BJ (cell line): Measurements from ENCODE around the gene ZW10. TPM values are rescaled to one million over a fixed set of nuclear protein-coding genes. Genes with fewer than 3 reads are reported as not detected.
"Not testable (repeated sequence)": the region's sequence is repeated elsewhere in the genome, so short reads cannot be mapped to it uniquely, and the experiment has no call there.

ENCODE experiments used
- CTCF ChIA-PET: fragments of 350-600 bp; formaldehyde crosslinking; extraction: SDS; loops from one replicate; lab custom pipeline; 2021; ENCODE audit warnings: antibody characterized with exemption, inconsistent platforms; lab: Yijun Ruan, JAX
- POLR2A ChIA-PET: fragments of 300-600 bp; sonication (Branson Sonifier 250); formaldehyde crosslinking; extraction: SDS; loops from one replicate; lab custom pipeline; 2021; ENCODE audit warnings: antibody characterized with exemption; lab: Charles Lee
- DNase-seq: peaks from one replicate; pipeline ENCODE4 v3.0.0-alpha.2; 2011; ENCODE audit warnings: low read depth
- H3K27me3 ChIP-seq: 2 replicates; pipeline ENCODE4 v1.6.0; 2011; ENCODE audit warnings: low read length; ENCODE audit not compliant: control insufficient read depth, insufficient read depth
- H3K36me3 ChIP-seq: 2 replicates; pipeline ENCODE4 v1.5.1; 2011; ENCODE audit warnings: low read length; ENCODE audit not compliant: control insufficient read depth, insufficient read depth
- H3K4me3 ChIP-seq: 2 replicates; pipeline ENCODE4 v1.5.1; 2011; ENCODE audit warnings: low read depth, mild to moderate bottlenecking, control low read depth, low read length
- CTCF ChIP-seq: IDR thresholded peaks from 2 replicates; pipeline ENCODE4 v1.5.1; 2011; ENCODE audit warnings: low read depth, mild to moderate bottlenecking, control low read depth, inconsistent platforms, low read length, moderate library complexity; ENCODE audit not compliant: insufficient read depth
- polyA plus RNA-seq: library from polyadenylated mRNA; depleted of rRNA; stranded (reverse); fragments of >200 nt; gene quantifications from 2 replicates; pipeline ENCODE4 v1.2.3, GENCODE V29; 2011

Gene ZW10
- polyA plus RNA-seq, 1 experiment: 6.3 TPM

DNA sequence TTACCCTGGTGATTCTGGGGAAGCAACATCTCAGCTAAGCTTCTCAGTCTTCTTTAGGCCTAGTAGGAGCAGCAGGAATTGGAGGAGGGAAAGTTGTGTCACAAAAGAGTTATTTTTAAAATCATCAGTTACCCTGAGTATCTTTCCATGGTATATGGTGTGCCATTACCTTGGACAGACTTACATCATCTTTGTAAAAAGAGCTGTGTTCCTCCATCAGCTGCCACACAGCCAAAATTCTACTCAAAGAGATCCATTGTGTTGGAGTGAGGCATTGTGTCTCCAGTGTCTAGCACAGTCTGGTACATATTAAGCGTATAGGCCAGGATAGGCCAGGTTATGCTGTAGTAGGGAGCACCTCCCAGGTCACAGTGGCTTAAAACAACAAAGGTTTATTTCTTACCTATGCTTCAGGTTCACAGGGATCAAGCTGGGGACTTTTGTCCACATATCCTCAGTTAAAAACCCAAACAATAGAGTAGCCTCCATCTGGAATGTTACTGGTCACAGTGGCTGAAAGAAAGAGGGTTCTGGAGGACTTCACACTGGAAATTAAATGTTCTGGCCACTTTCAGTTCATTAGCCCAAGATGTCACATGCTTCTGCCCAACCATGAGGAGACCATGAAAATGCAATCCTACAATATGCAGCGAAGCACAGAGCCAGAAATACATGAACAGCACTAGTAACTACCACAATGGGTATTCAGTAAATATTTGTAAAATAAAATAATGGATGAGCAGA, 57.4 kb downstream of the ZW10 start:
- DNase-seq: no peak
- ChIA-PET CTCF (interaction anchor here (0.6 kb wide), 1 partner anchor 13 kb away, joined by 3 read pairs; no protein-coding TSS in a partner anchor), POLR2A (no interaction called here)
- H3K4me3 ChIP-seq: no peak overlapping the region
- H3K36me3 ChIP-seq: no peaks in the 10 kb centered on the region
- H3K27me3 ChIP-seq: no peaks in the 10 kb centered on the region
- TF ChIP-seq CTCF: no peak

- POLR2A ChIA-PET: no interaction called here
- CTCF ChIA-PET: no interaction called here
- H3K27me3 ChIP-seq: no peaks in the 10 kb centered on the region
- no peak for TF ChIP-seq CTCF
- H3K36me3 ChIP-seq: no peaks in the 10 kb centered on the region
- no peak for DNase-seq
- H3K4me3 ChIP-seq: no peak overlapping the region
Observed at GRCh38 chr11:113715273-113715672, 58.2 kb downstream of the ZW10 start.

DNA sequence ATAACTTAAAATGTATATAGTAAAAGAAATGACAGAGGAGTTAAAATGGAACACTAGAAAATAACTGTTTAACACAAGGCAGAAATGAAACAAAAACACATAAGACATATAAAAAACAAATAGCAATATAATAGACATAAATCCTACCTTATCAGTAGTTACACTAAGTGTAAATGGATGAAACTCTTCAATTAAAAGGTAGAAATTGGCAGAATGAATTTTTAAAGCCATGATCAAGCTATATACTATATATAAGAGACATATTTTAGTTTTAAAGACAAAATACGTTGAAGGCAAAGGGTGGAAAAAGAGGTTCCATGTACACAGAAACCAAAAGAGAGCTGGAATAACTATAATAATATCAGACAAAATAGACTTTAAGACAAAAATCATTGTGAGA, 62.5 kb downstream of the ZW10 start:
- no peaks in the 10 kb centered on the region for H3K27me3 ChIP-seq
- no peak overlapping the region for H3K4me3 ChIP-seq
- DNase-seq: no peak
- no peak for TF ChIP-seq CTCF
- ChIA-PET CTCF (no interaction called here), POLR2A (no interaction called here)
- H3K36me3 ChIP-seq: no peaks in the 10 kb centered on the region

DNA sequence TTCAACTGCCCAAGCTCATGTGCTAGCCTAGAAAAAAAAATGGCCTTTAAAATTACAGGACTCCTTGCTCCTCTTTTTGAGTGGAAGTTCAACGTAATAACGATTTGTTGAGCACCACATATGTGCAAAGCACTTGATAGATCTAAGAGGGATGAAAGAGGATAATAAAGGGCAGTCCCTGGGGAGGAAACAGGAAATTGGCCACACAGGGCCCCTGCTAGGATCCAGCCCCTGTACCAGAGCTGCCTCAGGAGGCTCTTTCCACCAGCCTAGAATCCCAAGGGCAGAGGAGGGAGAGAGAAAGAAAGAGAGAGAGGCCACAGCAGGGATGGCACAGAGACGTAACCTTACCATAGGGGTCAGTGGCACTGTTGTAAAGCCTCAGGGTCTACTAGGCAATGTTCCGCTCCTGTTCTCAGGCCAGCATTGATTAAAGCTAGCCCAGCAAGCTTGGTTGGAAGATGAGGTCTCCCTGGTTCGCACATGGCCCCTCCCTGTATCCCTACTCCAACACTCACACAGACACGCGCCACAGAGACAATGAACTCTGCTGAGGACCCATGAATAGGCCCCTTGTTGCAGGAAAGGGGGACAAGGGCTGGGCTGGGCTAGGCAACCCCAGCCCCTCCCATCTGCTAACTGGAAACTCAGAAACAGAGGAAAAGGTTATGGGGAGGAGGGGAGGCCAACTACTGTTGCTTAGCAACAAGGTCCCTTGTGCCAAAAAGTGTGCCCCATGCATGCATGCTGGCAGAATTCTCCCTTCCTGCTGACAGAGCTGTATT, 67.4 kb downstream of the ZW10 start, which contains the start of gene TMPRSS5:
Gene TMPRSS5 (minus strand): TSS at position 438 of the 785 bp plus-strand sequence. CDS start 84 bp downstream, at position 354.
- no peaks in the 10 kb centered on the region for H3K36me3 ChIP-seq
- no peak for DNase-seq
- no peak within 1 kb of the TSS for H3K4me3 ChIP-seq
- ChIA-PET POLR2A (no interaction called here), CTCF (no interaction called here)
- H3K27me3 ChIP-seq: no peaks in the 10 kb centered on the region
- TF ChIP-seq CTCF: no peak

DNA sequence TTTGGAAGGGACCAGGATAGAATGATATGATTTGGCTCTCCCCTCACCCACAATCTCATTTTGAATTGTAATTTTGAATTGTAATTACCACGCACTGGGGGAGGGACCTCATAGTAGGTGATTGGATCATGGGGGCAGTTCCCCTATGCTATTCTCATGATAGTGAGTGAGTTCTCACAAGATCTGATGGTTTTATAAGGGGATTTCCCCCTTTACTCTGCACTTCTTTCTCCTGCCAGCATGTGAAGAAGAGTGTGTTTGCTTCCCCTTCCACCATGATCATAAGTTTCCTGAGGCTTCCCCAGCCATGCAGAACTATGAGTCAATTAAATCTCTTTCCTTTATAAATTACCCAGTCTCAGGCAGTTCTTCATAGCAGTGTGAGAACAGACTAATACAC, 69.9 kb downstream of the ZW10 start:
- H3K27me3 ChIP-seq, H3K4me3 ChIP-seq, POLR2A ChIA-PET, CTCF ChIA-PET, DNase-seq, H3K36me3 ChIP-seq: not testable (repeated sequence)
